ENCODE results near the gene CFAP119.

CFAP119 gene

GRCh38 chr16:30740364-30741251 is 21.3 kb downstream of the CFAP119 start:
- Mint-ChIP-seq H3K4me3 (no peak overlapping the region), H3K27me3 (no peaks in the 10 kb centered on the region), H3K9me3 (no peaks in the 10 kb centered on the region), H3K4me1 (peaks cover 14% of the 10 kb centered on the region), H3K36me3 (peaks cover 72% of the 10 kb centered on the region), H3K27ac (peak overlapping the region; percentile 14)
- ATAC-seq = no peak

- no peak overlapping the region for H3K4me3 Mint-ChIP-seq
- ATAC-seq = no peak
- H3K27ac Mint-ChIP-seq = no peak overlapping the region
- peaks cover 74% of the 10 kb centered on the region for H3K36me3 Mint-ChIP-seq
- H3K9me3 Mint-ChIP-seq = no peaks in the 10 kb centered on the region
- H3K27me3 Mint-ChIP-seq = no peaks in the 10 kb centered on the region
- H3K4me1 Mint-ChIP-seq = peaks cover 14% of the 10 kb centered on the region
Observed at GRCh38 chr16:30738984-30739951, 22.6 kb downstream of the CFAP119 start.

GRCh38 chr16:30737794-30738648 is 23.8 kb downstream of the CFAP119 start:
- Mint-ChIP-seq H3K4me1 (peaks cover 9% of the 10 kb centered on the region), H3K4me3 (no peak overlapping the region), H3K27me3 (no peaks in the 10 kb centered on the region), H3K27ac (no peak overlapping the region), H3K36me3 (peaks cover 78% of the 10 kb centered on the region), H3K9me3 (no peaks in the 10 kb centered on the region)
- ATAC-seq = no peak

GRCh38 chr16:30736995-30737793 is 24.7 kb downstream of the CFAP119 start:
- no peak overlapping the region for H3K27ac Mint-ChIP-seq
- peaks cover 9% of the 10 kb centered on the region for H3K4me1 Mint-ChIP-seq
- H3K36me3 Mint-ChIP-seq = peaks cover 81% of the 10 kb centered on the region
- H3K4me3 Mint-ChIP-seq = no peak overlapping the region
- no peak for ATAC-seq
- H3K9me3 Mint-ChIP-seq = no peaks in the 10 kb centered on the region
- H3K27me3 Mint-ChIP-seq = no peaks in the 10 kb centered on the region

- Mint-ChIP-seq H3K4me1 (no peaks in the 10 kb centered on the region), H3K4me3 (no peak overlapping the region), H3K9me3 (no peaks in the 10 kb centered on the region), H3K27me3 (no peaks in the 10 kb centered on the region), H3K36me3 (peaks cover 61% of the 10 kb centered on the region), H3K27ac (no peak overlapping the region)
- no peak for ATAC-seq
Observed at GRCh38 chr16:30731411-30731810, 30.5 kb downstream of the CFAP119 start.

GRCh38 chr16:30728899-30729672 is 32.8 kb downstream of the CFAP119 start:
- Mint-ChIP-seq H3K27ac (no peak overlapping the region), H3K4me1 (peaks cover 16% of the 10 kb centered on the region), H3K36me3 (peaks cover 60% of the 10 kb centered on the region), H3K4me3 (no peak overlapping the region), H3K27me3 (no peaks in the 10 kb centered on the region), H3K9me3 (no peaks in the 10 kb centered on the region)
- no peak for ATAC-seq

GRCh38 chr16:30728321-30728720 is 33.5 kb downstream of the CFAP119 start:
- no peak for ATAC-seq
- Mint-ChIP-seq H3K27ac (no peak overlapping the region), H3K9me3 (no peaks in the 10 kb centered on the region), H3K4me3 (no peak overlapping the region), H3K36me3 (peaks cover 60% of the 10 kb centered on the region), H3K27me3 (no peaks in the 10 kb centered on the region), H3K4me1 (peaks cover 17% of the 10 kb centered on the region)

- H3K4me3 Mint-ChIP-seq = no peak overlapping the region
- peaks cover 21% of the 10 kb centered on the region for H3K4me1 Mint-ChIP-seq
- H3K36me3 Mint-ChIP-seq = peaks cover 73% of the 10 kb centered on the region
- H3K27me3 Mint-ChIP-seq = no peaks in the 10 kb centered on the region
- peak overlapping the region; percentile 5 for H3K27ac Mint-ChIP-seq
- no peak for ATAC-seq
- no peaks in the 10 kb centered on the region for H3K9me3 Mint-ChIP-seq
Observed at GRCh38 chr16:30725418-30725792, 36.5 kb downstream of the CFAP119 start.

GRCh38 chr16:30724641-30725417 is 37.0 kb downstream of the CFAP119 start:
- H3K4me3 Mint-ChIP-seq = no peak overlapping the region
- H3K27ac Mint-ChIP-seq = peak overlapping the region; percentile 24
- no peaks in the 10 kb centered on the region for H3K9me3 Mint-ChIP-seq
- H3K27me3 Mint-ChIP-seq = no peaks in the 10 kb centered on the region
- peaks cover 74% of the 10 kb centered on the region for H3K36me3 Mint-ChIP-seq
- ATAC-seq = no peak
- peaks cover 22% of the 10 kb centered on the region for H3K4me1 Mint-ChIP-seq

- Mint-ChIP-seq H3K36me3 (peaks cover 67% of the 10 kb centered on the region), H3K4me3 (no peak overlapping the region), H3K4me1 (peaks cover 22% of the 10 kb centered on the region), H3K9me3 (no peaks in the 10 kb centered on the region), H3K27ac (peak overlapping the region; percentile 24), H3K27me3 (no peaks in the 10 kb centered on the region)
- no peak for ATAC-seq
Observed at GRCh38 chr16:30723725-30724355, 38.0 kb downstream of the CFAP119 start.

- Mint-ChIP-seq H3K27me3 (no peaks in the 10 kb centered on the region), H3K4me1 (peaks cover 22% of the 10 kb centered on the region), H3K27ac (peak overlapping the region; percentile 24), H3K4me3 (no peak overlapping the region), H3K9me3 (no peaks in the 10 kb centered on the region), H3K36me3 (peaks cover 67% of the 10 kb centered on the region)
- ATAC-seq = peak; percentile 16
Observed at GRCh38 chr16:30722916-30723315, 38.9 kb downstream of the CFAP119 start.

- Mint-ChIP-seq H3K4me3 (no peak overlapping the region), H3K36me3 (peaks cover 67% of the 10 kb centered on the region), H3K4me1 (peaks cover 22% of the 10 kb centered on the region), H3K27me3 (no peaks in the 10 kb centered on the region), H3K27ac (peak overlapping the region; percentile 24), H3K9me3 (no peaks in the 10 kb centered on the region)
- ATAC-seq = no peak
Observed at GRCh38 chr16:30722443-30722842, 39.4 kb downstream of the CFAP119 start.

All from stimulated activated memory B cell treated with anti-CD40 and anti-IgM and Interleukin-4, amounts not matched to agents 10 μg/mL and 1 μg/mL and 100 μg/mL, for 72 hours (primary cell).